Stimulated activated CD8-positive, alpha-beta memory T cell treated with anti-CD3 and anti-CD28 coated beads, Interleukin-7, amount 100 ng/mL, for 1 hour (primary cell): ENCODE measurements around the gene MRPL4.

Source experiments
- DNase-seq, 2 donors: peaks; one replicate each; pipeline ENCODE4 v3.0.0-alpha.2; 2020; ENCODE audit warnings: low read depth in 2 of 2

The MRPL4 gene

GRCh38 chr19:10288662-10289166, 36.7 kb downstream of the MRPL4 start:
- DNase-seq = no peak

DNA sequence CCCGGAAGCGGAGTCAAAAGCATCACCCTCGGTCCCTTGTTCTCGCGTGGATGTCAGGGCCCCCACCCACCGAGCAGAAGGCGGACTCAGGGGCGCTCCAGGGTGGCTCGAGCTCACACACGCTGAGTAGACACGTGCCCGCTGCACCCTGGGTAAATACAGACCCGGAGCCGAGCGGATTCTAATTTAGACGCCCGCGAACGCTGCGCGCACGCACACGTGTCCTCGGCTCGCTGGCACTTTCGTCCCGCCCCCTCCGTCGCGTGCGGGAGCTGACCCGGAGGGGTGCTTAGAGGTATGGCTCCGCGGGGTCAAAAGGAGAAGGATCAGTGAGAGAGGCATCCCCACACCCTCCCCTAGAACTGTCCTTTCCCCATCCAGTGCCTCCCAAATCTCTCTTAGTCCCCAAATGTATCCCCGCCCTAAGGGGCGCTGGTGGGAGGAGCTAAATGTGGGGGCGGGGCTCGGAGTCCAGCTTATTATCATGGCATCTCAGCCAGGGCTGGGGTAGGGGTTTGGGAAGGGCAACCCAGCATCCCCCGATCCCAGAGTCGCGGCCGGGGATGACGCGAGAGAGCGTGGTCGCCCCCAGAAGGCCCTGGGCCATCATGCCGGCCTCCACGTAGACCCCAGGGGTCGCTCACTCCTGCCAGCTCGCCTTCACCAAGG, 37.3 kb downstream of the MRPL4 start:
- no peak for DNase-seq

GRCh38 chr19:10289836-10290356, 37.9 kb downstream of the MRPL4 start, which contains the start of gene ICAM5:
TSS of gene ICAM5 (plus strand) at chr19:10289952. CDS start at chr19:10290044, 92 bp downstream.
- DNase-seq = no peak

- DNase-seq = no peak
Observed at GRCh38 chr19:10290357-10290875, 38.4 kb downstream of the MRPL4 start.

DNA sequence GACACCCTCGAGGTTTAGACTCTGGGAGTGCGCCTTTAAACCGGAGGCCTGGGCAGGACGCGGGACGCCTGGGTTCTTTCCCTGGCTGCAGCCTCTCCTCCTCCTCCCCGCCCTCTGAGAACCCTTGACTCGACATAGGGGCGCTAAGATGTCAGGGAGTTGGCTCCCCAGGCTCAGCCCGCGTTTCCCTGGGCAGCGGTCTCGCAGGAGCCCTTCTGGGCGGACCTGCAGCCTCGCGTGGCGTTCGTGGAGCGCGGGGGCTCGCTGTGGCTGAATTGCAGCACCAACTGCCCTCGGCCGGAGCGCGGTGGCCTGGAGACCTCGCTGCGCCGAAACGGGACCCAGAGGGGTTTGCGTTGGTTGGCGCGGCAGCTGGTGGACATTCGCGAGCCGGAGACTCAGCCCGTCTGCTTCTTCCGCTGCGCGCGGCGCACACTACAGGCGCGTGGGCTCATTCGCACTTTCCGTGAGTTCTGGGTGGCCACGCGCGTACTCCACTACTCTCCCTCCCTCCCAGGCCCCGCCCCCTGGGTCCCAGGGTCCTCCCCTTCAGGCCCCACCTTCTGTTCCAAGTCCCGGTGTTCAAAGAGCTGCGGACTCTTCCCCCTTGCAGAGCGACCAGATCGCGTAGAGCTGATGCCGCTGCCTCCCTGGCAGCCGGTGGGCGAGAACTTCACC, 39.0 kb downstream of the MRPL4 start:
- no peak for DNase-seq

DNA sequence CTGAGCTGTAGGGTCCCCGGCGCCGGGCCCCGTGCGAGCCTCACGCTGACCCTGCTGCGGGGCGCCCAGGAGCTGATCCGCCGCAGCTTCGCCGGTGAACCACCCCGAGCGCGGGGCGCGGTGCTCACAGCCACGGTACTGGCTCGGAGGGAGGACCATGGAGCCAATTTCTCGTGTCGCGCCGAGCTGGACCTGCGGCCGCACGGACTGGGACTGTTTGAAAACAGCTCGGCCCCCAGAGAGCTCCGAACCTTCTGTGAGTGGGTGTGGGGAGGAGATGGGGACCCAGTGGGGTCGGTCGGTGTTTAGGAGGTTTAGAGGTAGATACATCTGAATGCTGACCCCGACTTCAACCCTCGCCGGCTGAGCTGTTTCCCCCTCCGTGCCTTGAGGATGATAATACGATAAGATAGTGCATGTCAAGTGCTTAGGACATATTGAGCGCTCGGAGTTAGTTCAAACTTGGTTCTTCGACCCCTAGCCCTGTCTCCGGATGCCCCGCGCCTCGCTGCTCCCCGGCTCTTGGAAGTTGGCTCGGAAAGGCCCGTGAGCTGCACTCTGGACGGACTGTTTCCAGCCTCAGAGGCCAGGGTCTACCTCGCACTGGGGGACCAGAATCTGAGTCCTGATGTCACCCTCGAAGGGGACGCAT, 39.7 kb downstream of the MRPL4 start:
- no peak for DNase-seq

DNA sequence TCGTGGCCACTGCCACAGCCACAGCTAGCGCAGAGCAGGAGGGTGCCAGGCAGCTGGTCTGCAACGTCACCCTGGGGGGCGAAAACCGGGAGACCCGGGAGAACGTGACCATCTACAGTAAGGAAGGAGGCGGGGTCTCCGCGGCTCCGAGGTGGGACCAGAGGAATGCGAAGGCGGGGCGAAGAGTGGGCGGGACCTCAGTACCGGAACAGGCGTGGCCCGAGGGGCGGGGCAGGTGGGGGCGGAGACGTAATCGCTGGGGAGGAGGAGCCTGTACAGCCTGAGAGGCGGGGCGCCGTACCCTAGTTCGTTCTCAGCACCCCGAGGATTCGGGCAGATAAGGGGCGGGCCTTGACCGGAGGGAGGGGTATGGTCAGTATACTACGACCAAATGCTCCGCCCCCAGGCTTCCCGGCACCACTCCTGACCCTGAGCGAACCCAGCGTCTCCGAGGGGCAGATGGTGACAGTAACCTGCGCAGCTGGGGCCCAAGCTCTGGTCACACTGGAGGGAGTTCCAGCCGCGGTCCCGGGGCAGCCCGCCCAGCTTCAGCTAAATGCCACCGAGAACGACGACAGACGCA, 40.3 kb downstream of the MRPL4 start:
- DNase-seq = peak in 1 of 2 donors; percentile 59

DNA sequence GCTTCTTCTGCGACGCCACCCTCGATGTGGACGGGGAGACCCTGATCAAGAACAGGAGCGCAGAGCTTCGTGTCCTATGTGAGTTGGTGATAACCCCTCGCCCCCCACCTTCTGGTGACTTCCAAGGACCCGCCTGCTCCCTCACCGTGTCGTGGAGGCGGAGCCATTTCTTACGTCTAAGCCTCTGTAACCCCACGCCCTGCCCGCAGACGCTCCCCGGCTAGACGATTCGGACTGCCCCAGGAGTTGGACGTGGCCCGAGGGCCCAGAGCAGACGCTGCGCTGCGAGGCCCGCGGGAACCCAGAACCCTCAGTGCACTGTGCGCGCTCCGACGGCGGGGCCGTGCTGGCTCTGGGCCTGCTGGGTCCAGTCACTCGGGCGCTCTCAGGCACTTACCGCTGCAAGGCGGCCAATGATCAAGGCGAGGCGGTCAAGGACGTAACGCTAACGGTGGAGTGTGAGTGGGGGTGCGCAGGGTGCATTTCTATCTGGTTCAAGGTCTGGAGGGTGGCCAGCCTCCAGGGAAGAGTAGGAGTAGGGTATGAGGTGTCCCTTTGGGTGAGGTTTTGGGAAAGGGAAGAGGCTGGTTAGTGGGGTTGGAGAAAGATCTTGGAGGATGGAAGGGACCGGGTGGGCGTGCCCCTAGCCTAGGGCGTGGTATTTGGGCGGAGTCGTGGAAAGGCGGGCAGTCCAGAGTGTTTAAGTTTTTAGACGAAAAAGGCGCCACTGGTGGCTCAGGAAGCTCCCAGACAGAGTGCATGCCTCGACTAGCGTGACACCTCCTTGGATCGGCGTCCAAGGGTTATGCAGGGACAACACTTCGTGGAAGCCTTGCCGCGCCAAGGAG, 41.0 kb downstream of the MRPL4 start:
- no peak for DNase-seq

DNA sequence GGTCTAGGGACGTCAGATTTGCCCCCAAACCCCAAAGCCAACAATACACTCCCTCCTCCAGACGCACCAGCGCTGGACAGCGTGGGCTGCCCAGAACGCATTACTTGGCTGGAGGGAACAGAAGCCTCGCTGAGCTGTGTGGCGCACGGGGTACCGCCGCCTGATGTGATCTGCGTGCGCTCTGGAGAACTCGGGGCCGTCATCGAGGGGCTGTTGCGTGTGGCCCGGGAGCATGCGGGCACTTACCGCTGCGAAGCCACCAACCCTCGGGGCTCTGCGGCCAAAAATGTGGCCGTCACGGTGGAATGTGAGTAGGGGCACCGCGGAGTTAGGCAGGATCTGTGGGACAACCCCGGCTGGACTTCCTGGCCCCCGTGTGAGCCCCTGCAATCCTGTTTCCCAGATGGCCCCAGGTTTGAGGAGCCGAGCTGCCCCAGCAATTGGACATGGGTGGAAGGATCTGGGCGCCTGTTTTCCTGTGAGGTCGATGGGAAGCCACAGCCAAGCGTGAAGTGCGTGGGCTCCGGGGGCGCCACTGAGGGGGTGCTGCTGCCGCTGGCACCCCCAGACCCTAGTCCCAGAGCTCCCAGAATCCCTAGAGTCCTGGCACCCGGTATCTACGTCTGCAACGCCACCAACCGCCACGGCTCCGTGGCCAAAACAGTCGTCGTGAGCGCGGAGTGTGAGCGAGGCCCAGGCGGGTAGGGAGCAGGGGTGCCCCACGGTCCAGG, 41.8 kb downstream of the MRPL4 start:
- no peak for DNase-seq

- no peak for DNase-seq
Observed at GRCh38 chr19:10294368-10294697, 42.3 kb downstream of the MRPL4 start.

- DNase-seq = peak in 1 of 2 donors; percentile 40
Observed at GRCh38 chr19:10295305-10295846, 43.4 kb downstream of the MRPL4 start.

- no peak for DNase-seq
Observed at GRCh38 chr19:10295847-10296591, 44.0 kb downstream of the MRPL4 start.

- DNase-seq = no peak
Observed at GRCh38 chr19:10299545-10300458, 47.8 kb downstream of the MRPL4 start.

DNA sequence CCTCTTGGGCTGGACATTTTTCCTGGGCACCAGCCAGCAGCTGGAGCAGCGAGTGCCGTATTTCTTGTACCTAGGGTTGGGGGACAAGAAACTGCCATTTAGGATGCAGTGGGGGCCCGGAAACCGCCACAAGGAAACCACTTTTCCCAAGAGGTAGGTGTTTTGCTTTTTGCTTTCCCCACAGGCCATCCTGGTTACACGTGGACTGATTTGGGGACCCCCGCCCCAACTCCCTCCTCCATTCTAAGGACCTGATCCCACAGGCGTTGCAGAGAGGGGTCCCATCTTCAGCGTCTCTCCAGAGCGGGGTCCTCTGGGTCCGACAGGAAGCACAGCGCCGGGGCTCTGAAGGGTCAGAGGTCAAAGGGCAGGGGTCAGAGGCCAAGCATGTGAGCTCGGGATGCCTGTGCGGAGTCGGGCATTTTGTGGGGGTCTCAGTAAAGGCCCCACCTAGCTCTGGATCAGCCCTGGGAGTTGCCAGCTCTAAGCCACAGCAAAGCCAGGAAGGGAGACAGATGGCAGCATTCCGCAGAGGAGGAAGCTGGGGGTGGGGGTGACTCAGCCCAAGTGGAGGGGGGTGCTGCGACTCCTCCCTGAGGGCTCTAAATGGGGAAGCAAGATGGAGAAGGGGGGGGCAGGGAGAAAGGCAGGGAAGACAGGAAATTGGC, 53.3 kb downstream of the MRPL4 start:
- no peak for DNase-seq

DNA sequence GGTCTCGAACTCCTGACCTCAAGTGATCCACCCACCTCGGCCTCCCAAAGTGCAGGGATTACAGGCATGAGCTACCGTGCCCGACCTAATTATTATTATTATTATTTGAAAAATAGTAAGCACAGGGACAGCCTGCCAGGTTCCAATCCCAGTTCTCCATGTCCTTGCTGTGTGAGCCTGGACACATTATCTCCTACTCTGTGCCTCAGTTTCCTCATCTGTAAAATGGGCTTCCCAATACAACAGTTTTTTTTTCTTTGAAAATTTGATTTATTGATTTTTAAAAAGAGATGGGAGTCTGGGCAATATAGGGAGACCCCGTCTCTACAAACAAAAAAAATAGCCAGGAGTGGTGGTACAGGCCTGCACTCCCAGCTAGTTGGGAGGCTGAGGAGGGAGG, 54.3 kb downstream of the MRPL4 start:
- DNase-seq = no peak

GRCh38 chr19:10309423-10309822, 57.4 kb downstream of the MRPL4 start, which contains the start of gene ZGLP1:
TSS of gene ZGLP1 (minus strand) at chr19:10309815.
- DNase-seq = no peak
